SK-N-SH (cell line): Measurements from ENCODE around the gene A1BG. TPM values are rescaled to one million over a fixed set of nuclear protein-coding genes. Genes with fewer than 3 reads are reported as not detected.

Experiments used
- CTCF ChIA-PET: fragments of 300-600, 350-600 bp; formaldehyde crosslinking; extraction: SDS; loops from one replicate; lab custom pipeline; 2021; lab: Yijun Ruan, JAX
- POLR2A ChIA-PET: fragments of 350-600 bp; sonication (Branson Sonifier 250); formaldehyde crosslinking; extraction: SDS; loops from one replicate; lab custom pipeline; 2020; ENCODE audit warnings: antibody characterized with exemption, inconsistent platforms; lab: Yijun Ruan, JAX
- DNase-seq: peaks from one replicate; pipeline ENCODE4 v3.0.0; 2012
- H2AFZ ChIP-seq: fragments of 200-600 bp; sonication (generic); 2 replicates; pipeline ENCODE4 v1.8.1; 2016; ENCODE audit warnings: antibody characterized with exemption, mild to moderate bottlenecking, low read depth
- H3F3A ChIP-seq: fragments of 200-600 bp; sonication (generic); replicated peaks from 2 replicates; pipeline ENCODE3; 2016; ENCODE audit warnings: antibody characterized with exemption, mild to moderate bottlenecking; ENCODE audit not compliant: insufficient read depth
- H3K27ac ChIP-seq, 2 experiments: fragments of 200-500 bp in 1 of 2; fragments of 200-600 bp in 1 of 2; sonication (Bioruptor generic) in 1 of 2; sonication (generic), shearing (Covaris generic) in 1 of 2; 2 replicates each; pipeline versions ENCODE4 v1.5.1 to v1.6.1; 2014 to 2016; ENCODE audit warnings: low read depth in 2 of 2, inconsistent platforms in 1 of 2, low read length in 1 of 2, mild to moderate bottlenecking in 1 of 2, mixed read lengths in 1 of 2
- H3K27me3 ChIP-seq: fragments of 200-600 bp; sonication (generic), shearing (Covaris generic); 2 replicates; pipeline ENCODE4 v1.6.1; 2016; ENCODE audit warnings: mixed run types; ENCODE audit not compliant: insufficient read depth
- H3K36me3 ChIP-seq, 2 experiments: fragments of 200-500 bp in 1 of 2; fragments of 200-600 bp in 1 of 2; sonication (Bioruptor generic) in 1 of 2; sonication (generic) in 1 of 2; replicated peaks in 1 of 2; 2 replicates each; pipeline versions ENCODE3 to v1.5.1; 2014 to 2016; ENCODE audit warnings: low read length in 1 of 2, mild to moderate bottlenecking in 1 of 2; ENCODE audit not compliant: insufficient read depth in 2 of 2, control insufficient read depth in 1 of 2
- H3K4me1 ChIP-seq, 2 experiments: fragments of 200-500 bp in 1 of 2; fragments of 200-600 bp in 1 of 2; sonication (Bioruptor generic) in 1 of 2; sonication (generic), shearing (Covaris generic) in 1 of 2; 2 replicates each; pipeline versions ENCODE4 v1.5.1 to v1.6.1; 2014 to 2016; ENCODE audit warnings: low read depth in 1 of 2, low read length in 1 of 2, mixed run types in 1 of 2; ENCODE audit not compliant: insufficient read depth in 2 of 2, control insufficient read depth in 1 of 2
- H3K4me2 ChIP-seq: fragments of 200-600 bp; sonication (generic), shearing (Covaris generic); 2 replicates; pipeline ENCODE4 v1.6.1; 2017; ENCODE audit warnings: mixed run types
- H3K4me3 ChIP-seq, 2 experiments: fragments of 200-500 bp in 1 of 2; fragments of 200-600 bp in 1 of 2; sonication (Bioruptor generic) in 1 of 2; sonication (generic), shearing (Covaris generic) in 1 of 2; 2 replicates each; pipeline versions ENCODE4 v1.5.1 to v1.8.1; 2014 to 2016; ENCODE audit warnings: low read depth in 2 of 2, inconsistent platforms in 1 of 2, low read length in 1 of 2, mild to moderate bottlenecking in 1 of 2, mixed read lengths in 1 of 2, moderate library complexity in 1 of 2
- H3K79me2 ChIP-seq: fragments of 200-600 bp; sonication (generic); 2 replicates; pipeline ENCODE4 v1.8.1; 2017; ENCODE audit warnings: mild to moderate bottlenecking; ENCODE audit not compliant: insufficient read depth
- H3K9ac ChIP-seq: fragments of 200-600 bp; sonication (generic); 2 replicates; pipeline ENCODE4 v1.6.1; 2017; ENCODE audit warnings: mixed run types
- H3K9me2 ChIP-seq: fragments of 200-600 bp; sonication (generic); 2 replicates; pipeline ENCODE4 v1.6.1; 2017; ENCODE audit warnings: mixed run types
- H3K9me3 ChIP-seq: fragments of 200-600 bp; sonication (generic); 2 replicates; pipeline ENCODE4 v1.6.1; 2017; ENCODE audit warnings: mixed run types, mild to moderate bottlenecking, moderate library complexity
- H4K20me1 ChIP-seq: fragments of 200-600 bp; sonication (generic); 2 replicates; pipeline ENCODE4 v1.6.1; 2017; ENCODE audit warnings: mild to moderate bottlenecking, mixed run types; ENCODE audit not compliant: insufficient read depth
- ELF1 ChIP-seq: IDR thresholded peaks from 2 replicates; pipeline ENCODE4 v1.4.0; 2012
- FOXJ3 ChIP-seq: sonication (generic); formaldehyde crosslinking; IDR thresholded peaks from 2 replicates; pipeline ENCODE4 v1.5.1; 2020; ENCODE audit warnings: mild to moderate bottlenecking, missing genetic modification reagents
- GABPA ChIP-seq: IDR thresholded peaks from 2 replicates; pipeline ENCODE4 v1.4.0; 2012; ENCODE audit warnings: low read depth, mild to moderate bottlenecking
- JUND ChIP-seq: IDR thresholded peaks from 2 replicates; pipeline ENCODE4 v1.4.0; 2012
- MEF2A ChIP-seq: IDR thresholded peaks from 2 replicates; pipeline ENCODE4 v1.4.0; 2012; ENCODE audit warnings: low read depth, borderline replicate concordance
- NFIC ChIP-seq: IDR thresholded peaks from 2 replicates; pipeline ENCODE4 v1.4.0; 2012; ENCODE audit warnings: borderline replicate concordance
- POLR2AphosphoS5 ChIP-seq: IDR thresholded peaks from 2 replicates; pipeline ENCODE4 v1.6.1; 2012; ENCODE audit warnings: low read depth, low read length
- RCOR1 ChIP-seq: fragments of 150-350 bp; IDR thresholded peaks from 2 replicates; pipeline ENCODE4 v1.6.1; 2017; ENCODE audit warnings: antibody characterized with exemption, low read length
- RXRA ChIP-seq: IDR thresholded peaks from 2 replicates; pipeline ENCODE4 v1.4.0; 2012; ENCODE audit warnings: low read depth, mild to moderate bottlenecking, borderline replicate concordance
- SIN3A ChIP-seq: IDR thresholded peaks from 2 replicates; pipeline ENCODE4 v1.6.1; 2012; ENCODE audit warnings: low read depth, mild to moderate bottlenecking, low read length, moderate library complexity, borderline replicate concordance
- SMC3 ChIP-seq: IDR thresholded peaks from 2 replicates; pipeline ENCODE4 v1.6.1; 2012; ENCODE audit warnings: low read depth, low read length, improper control_type of control experiment
- TEAD4 ChIP-seq: IDR thresholded peaks from 2 replicates; pipeline ENCODE4 v1.4.0; 2012; ENCODE audit warnings: mild to moderate bottlenecking, borderline replicate concordance; ENCODE audit not compliant: insufficient read depth
- YY1 ChIP-seq: IDR thresholded peaks from 2 replicates; pipeline ENCODE4 v1.4.0; 2012; ENCODE audit warnings: low read depth, mild to moderate bottlenecking
- WGBS: methylation state at CpG from one replicate; pipeline ENCODE4 v1.1.6; 2017; ENCODE audit warnings: low lambda C conversion rate; 5-methylcytosine and 5-hydroxymethylcytosine counted together
- polyA plus RNA-seq, 3 experiments: library from polyadenylated mRNA; depleted of rRNA; stranded (reverse); fragments of >200 nt; gene quantifications; 2 replicates each; pipeline ENCODE4 v1.2.3, GENCODE V29; 2012
- TF ChIP-seq, protein P1 (sequence below): IDR thresholded peaks from 2 replicates; pipeline ENCODE4 v1.6.1; 2012; ENCODE audit warnings: mild to moderate bottlenecking, low read depth, low read length, moderate library complexity
- TF ChIP-seq, protein P2 (sequence below): IDR thresholded peaks from 2 replicates; pipeline ENCODE4 v1.4.0; 2012; ENCODE audit warnings: low read depth, borderline replicate concordance
- TF ChIP-seq, protein P3 (sequence below): IDR thresholded peaks from 2 replicates; pipeline ENCODE4; 2012
- TF ChIP-seq, protein P4 (sequence below): fragments of 150-350 bp; IDR thresholded peaks from 2 replicates; pipeline ENCODE4 v1.6.1; 2016; ENCODE audit warnings: mild to moderate bottlenecking, low read depth, low read length

The A1BG gene
- polyA plus RNA-seq, 1 of the 3 experiments (the other 2 are of a cell fraction) = 62.6 TPM

DNA sequence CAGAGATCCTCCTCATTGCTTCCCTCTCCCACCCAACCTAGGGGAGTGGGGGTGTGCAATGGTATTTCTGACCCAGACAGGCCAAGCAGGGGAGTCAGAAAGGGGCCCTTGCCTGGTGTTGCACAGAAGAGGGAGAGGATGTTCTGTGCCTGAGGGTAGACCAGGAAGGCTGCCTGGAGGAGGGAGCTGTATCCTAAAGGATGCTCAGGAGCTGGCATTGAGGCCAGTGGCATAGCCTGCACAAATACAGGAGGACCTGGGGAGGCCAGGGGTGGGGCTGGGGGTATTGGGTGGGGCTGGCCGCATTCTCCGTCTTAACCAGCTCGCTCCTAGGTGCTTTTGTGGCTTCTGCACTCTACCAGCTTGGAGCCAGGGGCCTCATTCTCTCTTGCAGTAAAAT is 46.6 kb upstream of the A1BG start:
- Histone ChIP-seq H3K9me3 (no peaks in the 10 kb centered on the region), H3K27ac (peak overlapping the region in 1 of 2 experiments; percentile 87; a peak in 2 of 4 replicates), H3K9ac (no peak overlapping the region), H3K4me3 (peak overlapping the region; percentile 66 to 83; a peak in 3 of 4 replicates), H4K20me1 (no peaks in the 10 kb centered on the region)
- CTCF ChIA-PET = interaction anchor here (2.2 kb wide), 1 partner anchor 120 kb away, joined by 7 read pairs; the partner anchor contains the start of gene ZBTB45
- TF ChIP-seq, protein P1, sequence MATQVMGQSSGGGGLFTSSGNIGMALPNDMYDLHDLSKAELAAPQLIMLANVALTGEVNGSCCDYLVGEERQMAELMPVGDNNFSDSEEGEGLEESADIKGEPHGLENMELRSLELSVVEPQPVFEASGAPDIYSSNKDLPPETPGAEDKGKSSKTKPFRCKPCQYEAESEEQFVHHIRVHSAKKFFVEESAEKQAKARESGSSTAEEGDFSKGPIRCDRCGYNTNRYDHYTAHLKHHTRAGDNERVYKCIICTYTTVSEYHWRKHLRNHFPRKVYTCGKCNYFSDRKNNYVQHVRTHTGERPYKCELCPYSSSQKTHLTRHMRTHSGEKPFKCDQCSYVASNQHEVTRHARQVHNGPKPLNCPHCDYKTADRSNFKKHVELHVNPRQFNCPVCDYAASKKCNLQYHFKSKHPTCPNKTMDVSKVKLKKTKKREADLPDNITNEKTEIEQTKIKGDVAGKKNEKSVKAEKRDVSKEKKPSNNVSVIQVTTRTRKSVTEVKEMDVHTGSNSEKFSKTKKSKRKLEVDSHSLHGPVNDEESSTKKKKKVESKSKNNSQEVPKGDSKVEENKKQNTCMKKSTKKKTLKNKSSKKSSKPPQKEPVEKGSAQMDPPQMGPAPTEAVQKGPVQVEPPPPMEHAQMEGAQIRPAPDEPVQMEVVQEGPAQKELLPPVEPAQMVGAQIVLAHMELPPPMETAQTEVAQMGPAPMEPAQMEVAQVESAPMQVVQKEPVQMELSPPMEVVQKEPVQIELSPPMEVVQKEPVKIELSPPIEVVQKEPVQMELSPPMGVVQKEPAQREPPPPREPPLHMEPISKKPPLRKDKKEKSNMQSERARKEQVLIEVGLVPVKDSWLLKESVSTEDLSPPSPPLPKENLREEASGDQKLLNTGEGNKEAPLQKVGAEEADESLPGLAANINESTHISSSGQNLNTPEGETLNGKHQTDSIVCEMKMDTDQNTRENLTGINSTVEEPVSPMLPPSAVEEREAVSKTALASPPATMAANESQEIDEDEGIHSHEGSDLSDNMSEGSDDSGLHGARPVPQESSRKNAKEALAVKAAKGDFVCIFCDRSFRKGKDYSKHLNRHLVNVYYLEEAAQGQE = no peak
- no peak for TF ChIP-seq ELF1
- no peak for TF ChIP-seq POLR2AphosphoS5
- TF ChIP-seq NFIC = no peak
- no peak for TF ChIP-seq TEAD4
- TF ChIP-seq JUND = no peak
- TF ChIP-seq MEF2A = no peak
- no peak for TF ChIP-seq RXRA
- TF ChIP-seq, protein P2, sequence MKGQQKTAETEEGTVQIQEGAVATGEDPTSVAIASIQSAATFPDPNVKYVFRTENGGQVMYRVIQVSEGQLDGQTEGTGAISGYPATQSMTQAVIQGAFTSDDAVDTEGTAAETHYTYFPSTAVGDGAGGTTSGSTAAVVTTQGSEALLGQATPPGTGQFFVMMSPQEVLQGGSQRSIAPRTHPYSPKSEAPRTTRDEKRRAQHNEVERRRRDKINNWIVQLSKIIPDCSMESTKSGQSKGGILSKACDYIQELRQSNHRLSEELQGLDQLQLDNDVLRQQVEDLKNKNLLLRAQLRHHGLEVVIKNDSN = no peak
- no peak for TF ChIP-seq YY1
- TF ChIP-seq SIN3A = no peak
- TF ChIP-seq GABPA = no peak
- TF ChIP-seq, all 33 proteins: peak for 0
- Histone ChIP-seq H2AFZ (no peak overlapping the region), H3K79me2 (peaks cover 17% of the 10 kb centered on the region), H3K4me2 (peak overlapping the region; percentile 100), H3F3A (peaks cover 27% of the 10 kb centered on the region), H3K27me3 (no peaks in the 10 kb centered on the region), H3K9me2 (no peaks in the 10 kb centered on the region), H3K36me3 (peaks cover 0 to 5% of the 10 kb centered on the region in 2 experiments), H3K4me1 (peaks cover 6 to 20% of the 10 kb centered on the region in 2 experiments; a peak in 2 of 4 replicates)
- WGBS = no CpG with 5 or more reads among the region's 3 CpGs
- no peak for DNase-seq
- POLR2A ChIA-PET = interaction anchor here (1.6 kb wide), 1 partner anchor 37 kb away, joined by 6 read pairs; the partner anchor contains the start of gene ZNF497

DNA sequence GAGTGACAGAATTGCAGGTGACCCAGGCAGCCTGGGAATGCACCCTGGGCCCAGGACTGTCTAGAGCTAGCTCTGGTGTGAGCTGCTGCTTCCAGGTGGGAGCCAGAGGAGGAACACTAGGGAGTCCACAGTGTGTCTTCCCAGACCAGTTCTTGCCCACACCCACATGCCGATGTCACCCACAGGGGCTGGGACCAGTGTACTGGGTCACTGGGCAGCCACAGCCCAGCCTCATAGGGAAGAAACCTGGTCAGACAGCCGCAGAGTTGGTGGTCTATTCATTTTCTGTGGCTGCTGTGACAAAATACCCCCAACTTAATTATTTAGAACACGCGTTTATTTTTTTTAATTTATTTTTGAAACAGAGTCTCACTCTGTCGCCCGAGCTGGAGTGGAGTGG is 45.3 kb upstream of the A1BG start:
- peaks cover 36% of the 10 kb centered on the region for H3F3A ChIP-seq
- DNase-seq = no peak
- H3K79me2 ChIP-seq = peaks cover 17% of the 10 kb centered on the region
- H4K20me1 ChIP-seq = no peaks in the 10 kb centered on the region; the same call in none of the 2 replicates
- no peak overlapping the region; a peak in 1 of 4 replicates for H3K27ac ChIP-seq
- no peaks in the 10 kb centered on the region for H3K27me3 ChIP-seq
- H3K4me2 ChIP-seq = no peak overlapping the region
- H3K9me2 ChIP-seq = no peaks in the 10 kb centered on the region
- 97% methylated on average over 6 of the region's 6 CpGs for WGBS
- CTCF ChIA-PET = interaction anchor here (2.2 kb wide), 1 partner anchor 121 kb away, joined by 7 read pairs; the partner anchor contains the start of gene ZBTB45
- H3K4me3 ChIP-seq = no peak overlapping the region
- no peaks in the 10 kb centered on the region for H3K9me3 ChIP-seq
- no peak overlapping the region for H3K9ac ChIP-seq
- peaks cover 9 to 18% of the 10 kb centered on the region in 2 experiments for H3K36me3 ChIP-seq
- H2AFZ ChIP-seq = no peak overlapping the region
- POLR2A ChIA-PET = interaction anchor here (2.0 kb wide), 1 partner anchor 11 kb away, joined by 5 read pairs; no protein-coding TSS in a partner anchor
- H3K4me1 ChIP-seq = peaks cover 6 to 20% of the 10 kb centered on the region in 2 experiments; a peak in 2 of 4 replicates
- TF ChIP-seq, protein P3, sequence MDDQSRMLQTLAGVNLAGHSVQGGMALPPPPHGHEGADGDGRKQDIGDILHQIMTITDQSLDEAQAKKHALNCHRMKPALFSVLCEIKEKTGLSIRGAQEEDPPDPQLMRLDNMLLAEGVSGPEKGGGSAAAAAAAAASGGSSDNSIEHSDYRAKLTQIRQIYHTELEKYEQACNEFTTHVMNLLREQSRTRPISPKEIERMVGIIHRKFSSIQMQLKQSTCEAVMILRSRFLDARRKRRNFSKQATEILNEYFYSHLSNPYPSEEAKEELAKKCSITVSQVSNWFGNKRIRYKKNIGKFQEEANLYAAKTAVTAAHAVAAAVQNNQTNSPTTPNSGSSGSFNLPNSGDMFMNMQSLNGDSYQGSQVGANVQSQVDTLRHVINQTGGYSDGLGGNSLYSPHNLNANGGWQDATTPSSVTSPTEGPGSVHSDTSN = no peak
- no peak for TF ChIP-seq FOXJ3 (CRISPR knock-in tag)
- TF ChIP-seq SMC3 = no peak
- TF ChIP-seq RCOR1 = no peak
- TF ChIP-seq, protein P1 = no peak
- TF ChIP-seq, protein P4, sequence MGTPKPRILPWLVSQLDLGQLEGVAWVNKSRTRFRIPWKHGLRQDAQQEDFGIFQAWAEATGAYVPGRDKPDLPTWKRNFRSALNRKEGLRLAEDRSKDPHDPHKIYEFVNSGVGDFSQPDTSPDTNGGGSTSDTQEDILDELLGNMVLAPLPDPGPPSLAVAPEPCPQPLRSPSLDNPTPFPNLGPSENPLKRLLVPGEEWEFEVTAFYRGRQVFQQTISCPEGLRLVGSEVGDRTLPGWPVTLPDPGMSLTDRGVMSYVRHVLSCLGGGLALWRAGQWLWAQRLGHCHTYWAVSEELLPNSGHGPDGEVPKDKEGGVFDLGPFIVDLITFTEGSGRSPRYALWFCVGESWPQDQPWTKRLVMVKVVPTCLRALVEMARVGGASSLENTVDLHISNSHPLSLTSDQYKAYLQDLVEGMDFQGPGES = no peak
- no peak for TF ChIP-seq GABPA
